SK-N-MC (cell line): Measurements from ENCODE around the gene RAB10.

ENCODE experiments used
- EZH2 ChIP-seq: fragments of 200-600 bp; sonication (generic); IDR thresholded peaks from one replicate; pipeline ENCODE4 v1.6.1; 2017; ENCODE audit warnings: antibody characterized with exemption
- FOXP2 ChIP-seq: optimal IDR thresholded peaks from 2 replicates; pipeline ENCODE3; 2011; ENCODE audit warnings: mild to moderate bottlenecking, moderate library complexity; ENCODE audit not compliant: insufficient read depth; ENCODE audit errors: extremely low read length, control extremely low read depth
- POLR2AphosphoS5 ChIP-seq: IDR thresholded peaks from 2 replicates; pipeline ENCODE4 v1.6.1; 2012; ENCODE audit warnings: mild to moderate bottlenecking, low read depth, low read length, borderline replicate concordance

DNA sequence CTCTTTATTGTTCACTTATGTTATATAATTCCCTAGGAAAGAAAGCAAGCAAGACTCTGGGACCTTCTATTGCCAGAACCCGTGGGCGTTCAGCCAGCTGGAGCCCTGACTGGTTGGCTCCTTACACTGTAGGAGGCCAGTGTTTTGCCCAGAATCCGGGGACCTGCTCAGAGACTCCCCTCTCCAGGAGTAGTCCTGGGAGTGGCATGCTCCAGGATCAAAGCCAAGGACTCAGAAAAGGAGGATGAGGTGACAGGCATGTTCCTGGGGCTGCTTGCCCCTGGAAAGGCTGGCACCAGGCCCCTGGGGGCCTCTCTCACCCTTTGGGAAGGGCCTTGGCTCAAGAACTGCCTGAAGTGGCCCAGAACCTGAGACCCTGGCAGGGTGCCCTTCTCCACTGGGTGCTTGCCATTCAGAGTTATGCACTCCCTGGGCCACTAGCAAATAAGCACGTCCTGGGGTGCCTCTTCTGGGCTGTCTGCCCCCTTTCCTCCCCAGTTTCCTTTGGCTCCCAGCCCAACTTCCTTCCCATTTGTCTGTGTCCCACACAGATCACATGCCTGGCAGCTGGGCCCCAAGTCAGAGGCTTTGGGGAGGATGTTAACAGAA is 32.0 kb upstream of the RAB10 start:
- no peak for TF ChIP-seq POLR2AphosphoS5
- no peak for TF ChIP-seq EZH2
- no peak for TF ChIP-seq FOXP2
